Memory B cell (primary cell): ENCODE results near the gene MZF1.

ENCODE experiments used
- ATAC-seq: fragments of 150-1000 bp; cut with Tn5 transposase; 2 replicates; pipeline ENCODE4 v1.10.0; 2021; ENCODE audit warnings: low read depth, mild to moderate bottlenecking, moderate library complexity
- DNase-seq, 2 donors: peaks; one replicate each; pipeline ENCODE4 v3.0.0; 2022; ENCODE audit warnings: low spot score in 2 of 2
- H3K27ac Mint-ChIP-seq: one replicate; pipeline ENCODE4 v1.8.0; 2022; ENCODE audit warnings: mild to moderate bottlenecking, moderate library complexity, mixed read lengths
- H3K27me3 Mint-ChIP-seq: one replicate; pipeline ENCODE4 v1.8.0; 2022; ENCODE audit warnings: mixed read lengths
- H3K36me3 Mint-ChIP-seq: one replicate; pipeline ENCODE4 v1.8.0; 2022; ENCODE audit warnings: mild to moderate bottlenecking, mixed read lengths
- H3K4me1 Mint-ChIP-seq: one replicate; pipeline ENCODE4 v1.8.0; 2022; ENCODE audit warnings: mixed read lengths
- H3K4me3 Mint-ChIP-seq: one replicate; pipeline ENCODE4 v1.8.0; 2022; ENCODE audit warnings: mild to moderate bottlenecking, moderate library complexity, mixed read lengths
- H3K9me3 Mint-ChIP-seq: one replicate; pipeline ENCODE4 v1.8.0; 2022; ENCODE audit warnings: mixed read lengths

MZF1 gene

DNA sequence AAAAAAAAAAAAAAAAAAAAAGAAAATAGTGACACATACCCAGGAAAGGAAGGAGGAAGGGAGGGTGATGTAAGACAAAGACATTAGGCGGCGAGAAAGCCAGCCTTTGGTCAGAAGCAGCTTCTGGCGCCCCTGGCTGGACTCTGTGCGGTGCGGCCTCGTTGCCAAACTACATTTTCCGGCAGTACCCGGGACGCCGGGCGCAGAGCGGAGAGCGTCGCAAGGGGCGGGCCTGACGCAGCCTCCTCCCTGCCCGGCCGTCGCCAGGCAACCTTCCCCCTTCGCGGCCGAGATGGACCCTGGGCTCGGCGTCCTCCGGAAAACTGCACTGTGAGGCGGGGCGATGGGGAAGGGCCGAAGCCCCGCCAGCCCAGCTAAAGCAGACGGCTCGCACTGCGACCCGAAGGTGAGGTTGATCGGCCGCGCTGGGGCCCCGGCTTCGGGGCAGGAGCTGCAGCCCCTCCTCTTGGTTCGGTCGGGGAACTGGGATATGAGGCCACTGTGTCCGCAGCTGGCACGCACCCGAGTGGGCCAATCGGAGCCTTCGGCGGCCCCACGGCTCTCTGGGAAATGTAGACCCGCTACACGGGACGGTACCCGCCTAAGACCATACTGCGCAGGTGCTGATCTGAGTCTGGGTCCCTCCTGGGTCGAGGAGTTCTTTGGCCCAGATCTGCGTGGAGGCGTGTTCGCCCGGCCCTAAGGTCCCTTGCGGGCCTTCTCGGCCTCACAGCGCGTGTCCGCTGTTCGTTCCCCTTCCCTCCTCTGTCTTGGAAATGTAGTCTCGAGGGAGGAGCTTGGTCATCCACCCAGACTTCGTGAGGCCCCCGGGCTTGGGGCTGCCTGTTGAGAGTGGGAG is 2.3 kb upstream of the MZF1 start:
- H3K9me3 Mint-ChIP-seq: peaks cover 2% of the 10 kb centered on the region
- peaks cover 37% of the 10 kb centered on the region for H3K4me1 Mint-ChIP-seq
- peaks cover 3% of the 10 kb centered on the region for H3K36me3 Mint-ChIP-seq

DNA sequence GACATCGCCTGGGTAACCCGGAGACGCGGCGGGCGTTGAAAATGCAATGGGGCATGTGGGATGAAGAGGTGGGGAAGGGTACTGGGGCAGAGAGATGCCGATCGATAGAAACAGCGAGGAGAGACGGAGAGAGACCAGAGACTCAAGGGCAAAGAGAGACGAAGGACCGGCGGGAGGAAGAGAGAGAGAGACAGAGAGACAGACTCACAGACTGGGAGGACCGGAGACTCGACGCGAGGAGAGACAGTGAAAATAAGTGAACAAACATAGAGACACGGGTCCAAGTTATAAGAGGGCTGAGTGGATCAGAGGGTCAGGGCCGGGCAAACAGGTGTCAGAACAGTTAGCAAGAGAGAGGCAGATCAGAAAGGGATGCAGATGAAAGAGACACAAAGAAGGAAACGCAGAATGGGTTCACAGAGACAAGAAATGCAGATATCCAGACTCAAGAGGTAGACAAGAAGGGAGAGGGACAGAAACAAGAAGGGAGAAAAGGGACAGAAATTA is 576 bp upstream of the MZF1 start:
- ATAC-seq (no peak), DNase-seq (no peak)
- Mint-ChIP-seq H3K9me3 (peaks cover 2% of the 10 kb centered on the region), H3K27ac (peak overlapping the region; percentile 99), H3K4me3 (peak overlapping the region; percentile 98), H3K36me3 (peaks cover 7% of the 10 kb centered on the region), H3K27me3 (no peaks in the 10 kb centered on the region), H3K4me1 (peaks cover 29% of the 10 kb centered on the region)

More for the DNA sequence above, 2.3 kb upstream of the MZF1 start:
- peak; percentile 37 for ATAC-seq
- Mint-ChIP-seq H3K27ac (peak overlapping the region; percentile 99), H3K4me3 (peak overlapping the region; percentile 91), H3K27me3 (no peaks in the 10 kb centered on the region)
- DNase-seq: peak; percentile 66 to 75

DNA sequence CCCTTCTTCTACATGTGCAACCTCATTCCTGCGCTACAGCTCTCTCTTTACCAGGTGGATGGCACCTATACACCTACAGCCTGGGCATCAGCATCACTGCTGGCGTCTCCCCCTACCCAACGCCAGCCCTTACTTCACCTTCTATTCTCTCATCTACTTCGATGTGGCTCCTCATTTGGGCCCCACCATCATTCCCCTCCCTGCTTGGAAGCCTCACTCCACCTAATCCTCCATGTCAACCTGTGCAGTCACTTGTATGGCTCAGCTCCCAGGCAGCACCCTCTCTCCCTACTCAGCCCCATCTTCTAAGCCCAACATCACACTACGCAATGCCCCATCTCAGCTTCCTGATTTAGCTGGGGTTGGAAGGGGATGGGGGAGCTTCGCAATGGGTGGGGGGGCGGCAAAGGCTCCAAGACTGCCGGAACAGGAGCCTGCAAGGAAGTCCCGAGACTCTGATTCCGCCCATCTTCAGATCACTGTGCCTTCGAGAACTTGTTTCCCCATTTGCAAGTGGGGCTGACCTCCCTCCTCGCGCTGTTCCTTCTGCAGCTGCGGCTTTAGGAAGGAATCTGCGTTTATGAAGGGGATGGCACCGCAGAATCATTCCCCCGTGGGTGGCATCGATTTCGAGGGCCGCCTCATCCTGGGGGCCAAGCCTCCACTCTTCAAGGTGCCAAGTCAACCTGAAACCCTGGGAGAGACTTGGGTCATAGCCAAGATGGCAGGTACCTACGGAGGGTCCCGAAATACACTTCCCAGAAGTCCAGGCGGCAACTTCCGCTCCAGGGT is 913 bp downstream of the MZF1 start:
- peak overlapping the region; percentile 98 for H3K4me3 Mint-ChIP-seq
- H3K27ac Mint-ChIP-seq: peak overlapping the region; percentile 99
- DNase-seq (no peak), ATAC-seq (no peak)
- H3K4me1 Mint-ChIP-seq: peaks cover 22% of the 10 kb centered on the region
- no peaks in the 10 kb centered on the region for H3K27me3 Mint-ChIP-seq
- peaks cover 2% of the 10 kb centered on the region for H3K9me3 Mint-ChIP-seq
- H3K36me3 Mint-ChIP-seq: peaks cover 13% of the 10 kb centered on the region

DNA sequence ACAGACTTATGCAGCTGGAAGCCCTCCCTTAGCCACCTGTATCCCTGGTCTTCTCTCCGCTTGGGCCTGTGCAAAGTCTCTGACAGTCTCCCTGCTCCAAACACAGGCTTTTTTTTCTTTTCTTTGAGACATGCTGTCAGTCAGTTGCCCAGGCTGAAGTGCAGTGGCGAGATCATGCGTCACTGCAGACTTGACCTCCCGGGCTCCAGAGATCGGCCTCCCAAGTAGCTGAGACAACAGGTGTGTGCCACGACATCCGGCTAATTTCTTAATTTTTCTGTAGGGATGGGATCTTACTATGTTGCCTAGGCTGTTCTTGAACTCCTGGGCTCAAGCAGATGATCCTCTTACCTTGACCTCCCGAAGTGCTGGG is 1.6 kb downstream of the MZF1 start:
- H3K27ac Mint-ChIP-seq: no peak overlapping the region
- no peak for ATAC-seq
- no peak overlapping the region for H3K4me3 Mint-ChIP-seq

DNA sequence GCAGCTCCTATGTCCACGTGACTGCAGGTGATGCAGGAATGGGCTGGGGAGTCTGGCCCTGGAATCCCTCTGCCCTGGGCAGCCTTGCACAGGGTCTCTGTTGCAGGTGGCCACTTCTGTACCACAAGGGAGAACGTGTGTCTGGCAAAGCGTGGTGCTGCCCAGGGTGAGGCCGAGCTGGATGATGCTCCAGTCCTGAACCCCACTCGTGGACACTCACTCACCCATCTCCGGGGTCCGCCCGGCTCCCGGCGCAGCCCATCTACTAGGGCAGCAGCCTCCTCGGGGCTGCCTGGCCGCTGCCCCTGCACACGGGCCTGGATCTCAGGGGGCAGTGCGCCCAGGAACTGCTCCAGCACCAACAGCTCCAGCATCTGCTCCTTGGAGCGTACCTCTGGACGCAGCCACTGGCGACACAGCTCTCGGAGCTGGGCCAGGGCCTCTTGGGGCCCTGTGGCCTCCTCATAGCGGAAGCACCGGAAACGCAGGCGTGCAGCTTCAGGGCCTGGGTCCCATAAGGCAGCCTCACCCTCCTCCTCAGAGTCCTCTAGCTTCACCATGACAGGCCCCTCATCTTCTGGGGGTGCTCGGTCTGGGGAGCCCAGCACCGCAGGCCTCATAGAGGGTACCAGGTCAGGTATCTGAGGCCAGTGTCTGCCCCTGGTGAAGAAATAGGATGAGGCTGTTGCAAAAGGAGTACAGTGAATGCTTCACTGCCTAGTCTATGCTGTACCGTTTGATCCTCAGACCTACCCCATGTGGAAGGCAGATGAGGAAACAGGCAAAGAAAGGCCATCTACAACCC is 2.2 kb downstream of the MZF1 start:
- no peak overlapping the region for H3K27ac Mint-ChIP-seq

More for the DNA sequence above, 1.6 kb downstream of the MZF1 start:
- no peaks in the 10 kb centered on the region for H3K27me3 Mint-ChIP-seq
- peaks cover 2% of the 10 kb centered on the region for H3K9me3 Mint-ChIP-seq
- no peak for DNase-seq
- peaks cover 22% of the 10 kb centered on the region for H3K4me1 Mint-ChIP-seq
- peaks cover 13% of the 10 kb centered on the region for H3K36me3 Mint-ChIP-seq

DNA sequence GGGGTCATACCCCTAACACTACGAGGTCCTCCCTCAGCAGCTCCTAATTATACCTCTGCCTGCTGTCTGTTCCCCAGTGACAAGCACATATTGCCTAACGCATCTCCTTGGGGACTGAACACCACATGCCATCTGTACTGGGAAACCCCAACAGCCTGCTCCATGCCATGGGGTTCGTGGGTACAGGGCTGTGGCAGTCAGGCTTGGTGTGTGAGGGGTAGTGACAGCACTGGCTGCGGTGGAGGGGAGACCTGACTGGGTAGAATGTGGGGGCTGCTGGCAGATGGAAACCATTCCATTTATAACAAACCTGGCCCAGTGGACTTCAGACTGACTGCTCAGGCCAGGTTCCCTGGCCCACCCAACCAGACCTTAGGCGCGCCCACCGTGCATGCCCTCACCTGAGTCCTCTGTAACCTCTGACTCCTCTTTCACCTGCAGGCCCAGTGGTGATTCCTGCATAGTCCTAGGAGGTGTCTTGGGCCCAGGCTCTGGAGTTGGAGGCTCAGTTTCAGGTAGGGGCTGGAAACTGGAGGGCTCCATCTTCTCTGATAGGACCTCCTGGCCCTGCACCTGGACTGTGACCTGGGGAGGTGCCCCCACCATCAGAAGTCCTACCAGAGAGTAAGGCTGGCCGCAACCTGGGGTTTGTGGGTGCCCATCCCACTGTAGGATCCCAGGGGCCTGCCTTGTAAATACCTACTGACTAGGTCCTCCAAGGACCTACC is 3.0 kb downstream of the MZF1 start:
- DNase-seq (no peak), ATAC-seq (no peak)
- Mint-ChIP-seq H3K4me3 (no peak overlapping the region), H3K4me1 (peaks cover 17% of the 10 kb centered on the region), H3K36me3 (peaks cover 13% of the 10 kb centered on the region), H3K27me3 (no peaks in the 10 kb centered on the region), H3K9me3 (peaks cover 2% of the 10 kb centered on the region), H3K27ac (no peak overlapping the region)

More for the DNA sequence above, 2.2 kb downstream of the MZF1 start:
- DNase-seq: peak in 1 of 2 donors; percentile 12
- Mint-ChIP-seq H3K9me3 (peaks cover 2% of the 10 kb centered on the region), H3K27me3 (no peaks in the 10 kb centered on the region), H3K36me3 (peaks cover 13% of the 10 kb centered on the region), H3K4me1 (peaks cover 19% of the 10 kb centered on the region), H3K4me3 (no peak overlapping the region)
- ATAC-seq: no peak

DNA sequence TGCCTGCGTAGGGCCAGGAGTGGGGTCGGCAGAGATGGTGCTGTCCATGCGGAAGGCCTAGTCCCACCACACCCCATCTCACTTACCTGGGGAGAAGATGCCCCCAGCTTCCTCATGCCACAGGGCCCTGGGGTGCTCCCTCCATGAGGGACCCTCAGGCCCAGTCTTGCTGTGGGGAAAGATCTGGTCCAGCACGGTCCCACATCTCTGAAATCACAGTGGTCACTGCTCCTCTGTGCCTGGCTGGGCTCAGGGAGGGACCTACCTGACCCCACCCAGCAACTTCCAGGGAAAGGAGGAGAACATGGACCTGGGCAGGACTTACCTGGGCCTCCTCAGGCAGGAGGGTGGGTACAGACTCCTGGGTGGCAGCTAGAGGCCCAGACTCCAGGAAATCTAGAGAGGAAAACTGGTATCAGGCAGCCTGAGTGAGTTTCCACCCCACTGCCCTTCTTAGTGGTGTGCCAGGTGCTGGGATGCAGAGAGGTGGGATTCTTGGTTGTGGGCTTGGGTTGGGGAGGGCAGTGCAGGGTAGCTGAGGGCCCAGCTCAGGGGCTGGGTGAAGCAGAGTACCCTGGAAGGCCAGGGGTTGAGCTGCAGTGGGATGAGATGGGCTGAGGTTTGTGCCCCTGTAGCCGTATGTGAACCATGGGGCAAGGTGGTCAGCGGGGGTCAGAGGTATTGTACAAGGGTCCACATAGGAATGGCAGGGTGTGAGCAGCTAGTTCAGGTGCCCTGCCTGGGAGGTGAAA is 3.8 kb downstream of the MZF1 start:
- Mint-ChIP-seq H3K36me3 (peaks cover 13% of the 10 kb centered on the region), H3K27me3 (no peaks in the 10 kb centered on the region), H3K4me3 (no peak overlapping the region), H3K27ac (no peak overlapping the region), H3K9me3 (peaks cover 2% of the 10 kb centered on the region), H3K4me1 (peaks cover 15% of the 10 kb centered on the region)
- no peak for ATAC-seq
- DNase-seq: no peak

DNA sequence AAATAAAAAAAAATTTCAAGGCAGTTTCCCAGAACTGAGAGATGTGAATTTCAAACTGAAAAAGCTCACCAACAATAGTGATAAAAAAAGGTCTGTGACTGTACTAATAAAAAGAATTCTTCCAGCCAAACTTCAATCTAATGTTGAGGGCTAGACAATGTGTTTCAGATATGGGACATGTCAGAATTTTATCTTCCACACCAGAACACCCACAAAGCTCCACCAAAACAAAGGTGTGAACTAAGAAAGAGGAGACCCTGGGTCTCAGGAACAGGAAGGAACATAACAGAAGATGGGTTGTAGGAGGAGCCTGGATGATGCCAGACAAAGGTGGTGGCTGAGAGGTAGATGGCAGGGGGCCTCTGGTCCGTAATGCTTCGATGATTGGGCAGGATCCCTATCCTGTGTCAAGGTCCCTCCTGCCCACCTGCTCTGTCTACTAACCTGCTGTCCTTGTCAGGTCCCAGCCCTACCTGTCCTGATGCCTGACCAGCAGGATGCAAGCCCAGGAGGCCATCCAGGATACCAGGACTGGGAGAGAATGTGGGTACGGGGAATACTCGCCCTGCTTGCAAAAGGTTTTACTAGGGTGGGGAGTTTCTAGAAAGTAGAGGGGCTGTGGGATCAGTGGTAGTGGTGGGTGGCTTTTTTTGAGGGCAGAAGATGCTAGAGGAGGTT is 4.5 kb downstream of the MZF1 start:
- Mint-ChIP-seq H3K9me3 (peaks cover 1% of the 10 kb centered on the region), H3K27me3 (no peaks in the 10 kb centered on the region), H3K27ac (no peak overlapping the region), H3K36me3 (peaks cover 13% of the 10 kb centered on the region), H3K4me3 (no peak overlapping the region), H3K4me1 (peaks cover 14% of the 10 kb centered on the region)
- ATAC-seq: no peak
- no peak for DNase-seq

DNA sequence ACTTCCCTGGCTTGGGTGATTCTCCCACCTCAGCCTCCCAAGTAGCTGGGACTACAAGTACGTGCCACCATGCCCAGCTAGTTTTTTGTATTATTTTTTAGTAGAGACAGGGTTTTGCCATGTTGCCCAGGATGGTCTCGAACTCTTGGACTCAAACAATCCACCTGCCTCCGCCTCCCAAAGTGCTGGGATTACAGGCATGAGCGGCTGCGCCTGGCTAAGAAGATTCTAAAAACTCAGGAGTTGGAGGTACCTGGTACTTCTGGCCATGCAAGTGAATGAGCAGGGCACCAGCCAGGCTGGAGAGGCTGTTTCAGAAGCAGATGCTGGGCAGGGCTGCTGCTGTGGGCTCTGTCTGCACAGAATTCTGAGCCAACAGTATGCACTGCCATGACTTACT is 6.1 kb downstream of the MZF1 start:
- H3K4me1 Mint-ChIP-seq: peaks cover 13% of the 10 kb centered on the region
- H3K27ac Mint-ChIP-seq: no peak overlapping the region
- ATAC-seq (no peak), DNase-seq (no peak)
- H3K36me3 Mint-ChIP-seq: peaks cover 12% of the 10 kb centered on the region
- H3K27me3 Mint-ChIP-seq: no peaks in the 10 kb centered on the region
- H3K9me3 Mint-ChIP-seq: no peaks in the 10 kb centered on the region
- no peak overlapping the region for H3K4me3 Mint-ChIP-seq

DNA sequence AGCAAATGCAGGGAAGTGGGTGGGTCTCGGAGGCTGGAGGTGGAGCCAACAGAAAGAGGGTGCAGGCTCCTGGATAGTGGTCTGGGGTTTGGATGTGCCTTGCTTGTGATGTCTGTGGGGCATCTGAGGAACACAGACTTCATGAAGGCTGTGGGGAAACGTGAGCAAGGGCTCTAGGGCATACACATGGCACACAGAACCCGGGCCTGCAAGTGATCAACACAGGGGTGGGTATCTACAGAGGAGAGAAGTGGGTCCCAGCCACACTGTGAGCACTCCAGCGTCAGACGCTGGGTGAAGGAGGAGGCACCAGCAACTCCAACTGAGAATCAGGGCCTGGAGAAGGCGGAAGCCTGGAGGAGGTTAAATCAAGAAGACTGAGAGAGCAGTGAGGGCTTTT is 9.3 kb downstream of the MZF1 start:
- Mint-ChIP-seq H3K27ac (no peak overlapping the region), H3K4me3 (peak overlapping the region; percentile 49)

DNA sequence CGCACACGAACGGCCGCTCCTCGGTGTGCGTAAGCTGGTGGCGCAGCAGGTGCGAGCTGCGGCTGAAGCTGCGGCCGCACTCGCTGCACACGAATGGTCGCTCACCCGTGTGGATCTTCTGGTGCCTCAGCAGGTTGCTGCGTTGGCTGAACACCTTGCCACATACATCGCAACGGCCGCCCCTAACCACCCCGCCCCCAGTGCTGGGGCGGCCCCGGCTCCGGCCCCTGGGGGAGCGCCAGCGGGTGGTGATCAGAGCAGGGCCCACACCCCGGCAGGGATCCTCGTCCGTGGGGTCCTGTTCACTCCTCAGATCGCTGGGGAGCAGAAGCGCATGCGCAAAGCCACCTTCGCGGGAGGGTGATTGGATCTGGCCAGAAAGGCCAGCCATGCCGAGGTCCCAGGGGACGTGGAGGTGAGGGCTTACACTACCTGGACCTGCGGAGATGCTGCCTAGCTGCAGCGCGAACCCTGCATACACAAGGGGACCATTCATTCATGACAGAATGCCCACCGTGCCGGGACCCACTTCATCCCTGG is 10.0 kb downstream of the MZF1 start:
- H3K9me3 Mint-ChIP-seq: no peaks in the 10 kb centered on the region

More for the DNA sequence above, 9.3 kb downstream of the MZF1 start:
- Mint-ChIP-seq H3K9me3 (no peaks in the 10 kb centered on the region), H3K36me3 (peaks cover 7% of the 10 kb centered on the region), H3K4me1 (peaks cover 25% of the 10 kb centered on the region), H3K27me3 (no peaks in the 10 kb centered on the region)
- ATAC-seq: no peak
- no peak for DNase-seq

More for the DNA sequence above, 10.0 kb downstream of the MZF1 start:
- Mint-ChIP-seq H3K27me3 (no peaks in the 10 kb centered on the region), H3K27ac (no peak overlapping the region), H3K36me3 (peaks cover 1% of the 10 kb centered on the region), H3K4me1 (peaks cover 27% of the 10 kb centered on the region), H3K4me3 (peak overlapping the region; percentile 90)
- no peak for DNase-seq
- peak; percentile 2 for ATAC-seq
